K562 treated with DMSO at 1 percent for 4 hours (cell line): Measurements from ENCODE around the gene SFRP4. TPM values are rescaled to one million over a fixed set of nuclear protein-coding genes. Genes with fewer than 3 reads are reported as not detected.

ENCODE experiments used
- total RNA-seq: library from RNA; unstranded; fragments of 300-600 nt; gene quantifications from 2 replicates; pipeline ENCODE4 v1.2.3, GENCODE V29; 2022; ENCODE audit not compliant: insufficient read depth

SFRP4 gene
- not detected in 2 replicates for total RNA-seq

GRCh38 chr7:37916673-37917660, at the start of gene SFRP4:
Gene SFRP4 (minus strand): TSS chr7:37916817. CDS start chr7:37916537, 280 bp downstream.

GRCh38 chr7:37920305-37920848, 3.8 kb upstream of the SFRP4 start, which contains the start of gene EPDR1:
Gene EPDR1 (plus strand): TSS chr7:37920640. CDS start chr7:37920940, 300 bp downstream.

Other genes starting within 250 kb of the SFRP4 start
- gene GPR141, start 233.1 kb downstream of the SFRP4 start, total RNA-seq: not detected in 2 replicates
- gene NME8, start 68.2 kb downstream of the SFRP4 start, total RNA-seq: not detected in 2 replicates
- gene EPDR1, start 3.8 kb upstream of the SFRP4 start, total RNA-seq: not detected in 2 replicates